ENCODE data around the gene C17orf75. TPM values are rescaled to one million over a fixed set of nuclear protein-coding genes. Genes with fewer than 3 reads are reported as not detected.

Gene C17orf75
- polyA plus RNA-seq, 4 donors: 9.6 to 21.8 (median 11.9) TPM

DNA sequence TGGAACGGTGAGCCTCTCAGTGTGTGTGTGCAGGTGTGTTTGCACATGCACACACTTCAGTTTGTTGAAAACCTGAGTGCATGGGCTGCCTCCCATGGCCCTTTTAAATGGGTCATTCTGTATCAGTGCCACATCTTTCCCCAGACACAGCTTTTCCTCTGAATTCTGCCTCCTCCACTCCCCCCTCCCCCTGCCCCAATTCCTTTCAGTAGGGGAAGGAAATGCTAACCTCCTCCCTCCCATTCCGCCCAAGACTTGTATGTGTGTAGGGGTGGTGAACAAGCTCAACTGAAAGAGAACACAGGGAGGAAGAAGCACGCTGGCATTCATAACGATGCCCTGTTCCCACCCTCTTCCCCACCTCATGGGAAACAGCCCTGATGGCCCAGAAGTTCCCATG, 34.3 kb downstream of the C17orf75 start:
- FAIRE-seq (no peak), DNase-seq (no peak)
- Histone ChIP-seq H3K36me3 (ENCODE audit: control insufficient read depth in 3 of 3, insufficient read depth in 2 of 3, low read depth in 1 of 3, low read length in 3 of 3) (no peaks in the 10 kb centered on the region), H3K4me3 (ENCODE audit: low read depth in 1 of 3, low read length in 3 of 3) (no peak overlapping the region), H3K9me3 (ENCODE audit: control insufficient read depth in 2 of 2, insufficient read depth in 1 of 2, low read depth in 1 of 2, low read length in 1 of 2) (no peaks in the 10 kb centered on the region), H3K27me3 (ENCODE audit: control insufficient read depth in 3 of 3, insufficient read depth in 3 of 3, low read length in 3 of 3) (peaks cover 0 to 8% (median 0%) of the 10 kb centered on the region in 3 donors), H3K4me1 (ENCODE audit: control insufficient read depth in 3 of 3, insufficient read depth in 2 of 3, low read depth in 1 of 3, low read length in 2 of 3) (no peaks in the 10 kb centered on the region), H3K27ac (ENCODE audit: low read depth in 1 of 3, low read length in 2 of 3) (no peak overlapping the region)
- 53 to 59% (median 54%) methylated on average over 4 of the region's 4 CpGs for WGBS, 3 donors

DNA sequence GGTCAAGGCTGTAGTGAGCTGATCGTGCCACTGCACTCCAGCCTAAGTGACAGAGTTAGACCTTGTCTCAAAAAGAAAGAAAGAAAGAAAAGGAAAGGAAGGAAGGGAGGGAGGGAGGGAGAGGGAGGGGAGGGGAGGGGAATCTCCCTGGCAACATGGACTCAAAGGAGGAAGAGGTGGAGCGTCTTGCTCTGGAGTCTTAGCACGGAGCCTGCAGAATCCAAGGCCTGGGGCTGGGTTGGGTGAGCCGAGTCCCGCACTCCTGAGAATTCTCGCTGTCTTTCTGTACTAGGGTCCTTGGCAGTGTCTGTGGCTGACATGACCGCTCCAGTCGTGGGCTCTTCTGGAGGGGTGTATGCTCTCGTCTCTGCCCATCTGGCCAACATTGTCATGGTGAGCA, 36.9 kb downstream of the C17orf75 start:
- DNase-seq (no peak), FAIRE-seq (no peak)
- H3K27ac ChIP-seq (ENCODE audit: low read depth in 1 of 3, low read length in 2 of 3): no peak overlapping the region
- H3K36me3 ChIP-seq (ENCODE audit: control insufficient read depth in 3 of 3, insufficient read depth in 2 of 3, low read depth in 1 of 3, low read length in 3 of 3): no peaks in the 10 kb centered on the region
- H3K9me3 ChIP-seq (ENCODE audit: control insufficient read depth in 2 of 2, insufficient read depth in 1 of 2, low read depth in 1 of 2, low read length in 1 of 2): no peaks in the 10 kb centered on the region
- H3K27me3 ChIP-seq (ENCODE audit: control insufficient read depth in 3 of 3, insufficient read depth in 3 of 3, low read length in 3 of 3): no peaks in the 10 kb centered on the region
- whole genome bisulfite sequencing, 3 donors: 82 to 88% (median 84%) methylated on average over 9 of the region's 9 CpGs
- no peak overlapping the region for H3K4me3 ChIP-seq (ENCODE audit: low read depth in 1 of 3, low read length in 3 of 3)
- no peaks in the 10 kb centered on the region for H3K4me1 ChIP-seq (ENCODE audit: control insufficient read depth in 3 of 3, insufficient read depth in 2 of 3, low read depth in 1 of 3, low read length in 2 of 3)

DNA sequence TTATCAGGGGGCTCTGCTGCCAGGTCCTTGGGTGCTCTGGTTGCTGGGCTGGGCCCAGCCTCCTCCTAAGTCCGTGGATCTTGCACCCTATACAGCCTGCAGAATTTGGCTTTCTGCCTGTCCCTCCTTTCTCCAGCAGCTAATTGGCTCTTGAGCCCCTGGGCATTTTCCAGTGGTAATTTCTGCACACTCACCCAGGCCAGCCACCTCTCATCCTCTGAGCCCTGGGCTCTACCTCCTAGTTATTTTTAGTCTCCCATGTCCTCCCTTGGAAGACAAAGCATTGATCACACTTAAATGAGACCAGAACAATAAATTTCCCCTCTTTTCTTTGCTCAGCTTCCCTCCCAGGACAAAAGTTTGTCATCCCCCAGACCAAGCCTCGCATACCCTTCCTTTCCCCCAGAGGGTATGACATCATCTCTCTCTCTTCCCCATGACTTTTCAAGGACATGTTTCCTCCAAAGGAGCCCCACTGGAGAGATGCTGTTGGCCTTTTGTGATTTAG, 38.1 kb downstream of the C17orf75 start:
- Histone ChIP-seq H3K36me3 (ENCODE audit: control insufficient read depth in 3 of 3, insufficient read depth in 2 of 3, low read depth in 1 of 3, low read length in 3 of 3) (no peaks in the 10 kb centered on the region), H3K4me3 (ENCODE audit: low read depth in 1 of 3, low read length in 3 of 3) (no peak overlapping the region), H3K9me3 (ENCODE audit: control insufficient read depth in 2 of 2, insufficient read depth in 1 of 2, low read depth in 1 of 2, low read length in 1 of 2) (no peaks in the 10 kb centered on the region), H3K4me1 (ENCODE audit: control insufficient read depth in 3 of 3, insufficient read depth in 2 of 3, low read depth in 1 of 3, low read length in 2 of 3) (no peaks in the 10 kb centered on the region), H3K27me3 (ENCODE audit: control insufficient read depth in 3 of 3, insufficient read depth in 3 of 3, low read length in 3 of 3) (no peaks in the 10 kb centered on the region), H3K27ac (ENCODE audit: low read depth in 1 of 3, low read length in 2 of 3) (no peak overlapping the region)
- DNase-seq (no peak), FAIRE-seq (no peak)
- WGBS, 3 donors: 49 to 53% (median 49%) methylated on average over 2 of the region's 2 CpGs

DNA sequence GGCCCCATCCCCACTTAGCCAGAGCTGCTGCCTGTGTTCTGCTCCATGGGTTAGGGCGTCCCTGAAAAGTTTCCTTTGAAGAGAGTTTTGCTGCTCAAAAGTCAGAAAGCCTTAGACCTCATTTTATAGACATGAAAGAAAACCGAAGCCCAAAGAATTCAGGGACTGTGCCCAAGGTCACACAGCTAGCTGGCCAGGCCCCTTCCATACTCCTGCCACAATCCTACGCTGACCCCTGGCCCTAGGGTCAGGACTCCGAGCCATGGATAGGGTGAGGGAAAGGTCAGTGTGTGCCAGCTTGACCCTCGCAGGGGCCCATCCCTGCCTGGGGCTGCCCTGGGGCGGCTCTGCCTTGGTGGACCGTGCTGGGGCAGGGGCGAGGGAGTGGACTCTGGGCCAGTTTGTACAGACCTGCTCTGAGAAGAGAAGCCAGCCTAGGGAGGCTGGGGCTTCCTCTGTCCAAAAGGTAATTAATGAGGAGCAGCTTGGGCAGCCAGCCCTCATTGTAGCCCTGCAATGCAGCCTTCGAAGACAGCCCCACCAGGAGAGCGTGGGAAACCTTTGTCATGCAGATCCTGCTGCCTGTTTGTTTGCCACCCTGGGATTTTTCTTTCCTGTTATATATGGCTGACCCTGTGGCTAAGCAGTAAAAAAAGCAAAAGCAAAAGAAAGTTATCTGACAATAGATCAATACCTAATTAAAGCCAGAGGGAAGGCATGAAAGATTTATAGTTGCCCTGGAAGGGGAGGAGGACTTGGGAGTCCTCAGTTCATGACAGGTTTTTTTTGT, 38.9 kb downstream of the C17orf75 start:
- DNase-seq (no peak), FAIRE-seq (no peak)
- no peak overlapping the region for H3K4me3 ChIP-seq (ENCODE audit: low read depth in 1 of 3, low read length in 3 of 3)
- H3K4me1 ChIP-seq (ENCODE audit: control insufficient read depth in 3 of 3, insufficient read depth in 2 of 3, low read depth in 1 of 3, low read length in 2 of 3): no peaks in the 10 kb centered on the region
- WGBS, 3 donors: 77 to 82% (median 79%) methylated on average over 10 of the region's 10 CpGs
- no peaks in the 10 kb centered on the region for H3K27me3 ChIP-seq (ENCODE audit: control insufficient read depth in 3 of 3, insufficient read depth in 3 of 3, low read length in 3 of 3)
- H3K36me3 ChIP-seq (ENCODE audit: control insufficient read depth in 3 of 3, insufficient read depth in 2 of 3, low read depth in 1 of 3, low read length in 3 of 3): no peaks in the 10 kb centered on the region
- no peaks in the 10 kb centered on the region for H3K9me3 ChIP-seq (ENCODE audit: control insufficient read depth in 2 of 2, insufficient read depth in 1 of 2, low read depth in 1 of 2, low read length in 1 of 2)
- H3K27ac ChIP-seq (ENCODE audit: low read depth in 1 of 3, low read length in 2 of 3): no peak overlapping the region

DNA sequence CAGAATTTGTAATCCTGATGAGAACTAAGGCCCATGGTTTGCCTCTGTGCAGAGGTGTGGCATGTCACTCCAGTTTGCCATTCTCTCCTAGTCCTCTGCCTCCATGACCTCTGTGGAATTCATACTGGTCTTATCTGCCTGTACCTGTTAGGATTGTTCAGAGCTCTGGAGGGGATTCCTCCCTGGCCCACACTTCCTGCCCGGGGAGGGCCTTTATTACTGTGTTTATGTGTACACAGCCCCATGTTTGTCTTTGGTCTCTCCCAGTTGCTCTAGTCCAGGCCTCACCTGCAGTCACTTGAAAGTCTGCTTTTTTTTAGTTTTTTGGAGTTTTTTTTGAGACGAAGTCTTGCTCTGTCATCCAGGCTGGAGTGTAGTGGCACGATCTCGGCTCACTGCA, 39.9 kb downstream of the C17orf75 start:
- Histone ChIP-seq H3K9me3 (ENCODE audit: control insufficient read depth in 2 of 2, insufficient read depth in 1 of 2, low read depth in 1 of 2, low read length in 1 of 2) (no peaks in the 10 kb centered on the region), H3K36me3 (ENCODE audit: control insufficient read depth in 3 of 3, insufficient read depth in 2 of 3, low read depth in 1 of 3, low read length in 3 of 3) (no peaks in the 10 kb centered on the region), H3K27ac (ENCODE audit: low read depth in 1 of 3, low read length in 2 of 3) (no peak overlapping the region), H3K4me3 (ENCODE audit: low read depth in 1 of 3, low read length in 3 of 3) (no peak overlapping the region), H3K27me3 (ENCODE audit: control insufficient read depth in 3 of 3, insufficient read depth in 3 of 3, low read length in 3 of 3) (no peaks in the 10 kb centered on the region), H3K4me1 (ENCODE audit: control insufficient read depth in 3 of 3, insufficient read depth in 2 of 3, low read depth in 1 of 3, low read length in 2 of 3) (no peaks in the 10 kb centered on the region)
- 61 to 80% (median 77%) methylated on average over 4 of the region's 4 CpGs for WGBS, 3 donors
- DNase-seq: no peak
- no peak for FAIRE-seq

DNA sequence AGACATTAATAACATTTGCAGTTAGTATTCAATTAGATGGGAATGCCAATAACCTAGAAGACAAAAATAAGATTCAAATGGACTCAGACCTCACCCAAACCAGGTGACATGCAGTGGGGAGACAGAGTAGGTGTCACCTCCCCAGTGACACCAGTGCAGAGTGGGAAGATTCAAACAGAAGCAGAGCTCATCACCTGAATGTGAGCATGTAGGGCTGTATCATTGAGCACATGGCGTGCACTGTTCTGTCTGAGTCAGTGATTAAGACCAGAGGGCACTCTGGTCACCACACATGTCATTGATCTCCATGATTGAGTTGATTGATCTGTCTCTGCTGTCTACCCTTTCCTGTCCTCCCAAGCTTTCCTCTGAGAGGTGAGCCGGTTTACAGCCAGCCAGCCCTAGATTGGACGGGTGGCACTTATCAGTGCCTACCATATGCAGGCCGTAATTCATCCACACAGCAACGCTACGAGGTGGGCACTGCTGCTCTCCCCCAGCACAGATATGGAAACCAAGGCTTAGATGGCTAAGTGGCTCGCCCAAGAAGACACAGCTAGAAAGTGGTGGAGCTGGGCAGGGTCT, 42.3 kb downstream of the C17orf75 start:
- Histone ChIP-seq H3K4me1 (ENCODE audit: control insufficient read depth in 3 of 3, insufficient read depth in 2 of 3, low read depth in 1 of 3, low read length in 2 of 3) (no peaks in the 10 kb centered on the region), H3K27ac (ENCODE audit: low read depth in 1 of 3, low read length in 2 of 3) (no peak overlapping the region), H3K9me3 (ENCODE audit: control insufficient read depth in 2 of 2, insufficient read depth in 1 of 2, low read depth in 1 of 2, low read length in 1 of 2) (no peaks in the 10 kb centered on the region), H3K4me3 (ENCODE audit: low read depth in 1 of 3, low read length in 3 of 3) (no peak overlapping the region), H3K27me3 (ENCODE audit: control insufficient read depth in 3 of 3, insufficient read depth in 3 of 3, low read length in 3 of 3) (no peaks in the 10 kb centered on the region), H3K36me3 (ENCODE audit: control insufficient read depth in 3 of 3, insufficient read depth in 2 of 3, low read depth in 1 of 3, low read length in 3 of 3) (no peaks in the 10 kb centered on the region)
- 88 to 92% (median 89%) methylated on average over 7 of the region's 7 CpGs for WGBS, 3 donors
- FAIRE-seq: no peak
- DNase-seq: no peak

DNA sequence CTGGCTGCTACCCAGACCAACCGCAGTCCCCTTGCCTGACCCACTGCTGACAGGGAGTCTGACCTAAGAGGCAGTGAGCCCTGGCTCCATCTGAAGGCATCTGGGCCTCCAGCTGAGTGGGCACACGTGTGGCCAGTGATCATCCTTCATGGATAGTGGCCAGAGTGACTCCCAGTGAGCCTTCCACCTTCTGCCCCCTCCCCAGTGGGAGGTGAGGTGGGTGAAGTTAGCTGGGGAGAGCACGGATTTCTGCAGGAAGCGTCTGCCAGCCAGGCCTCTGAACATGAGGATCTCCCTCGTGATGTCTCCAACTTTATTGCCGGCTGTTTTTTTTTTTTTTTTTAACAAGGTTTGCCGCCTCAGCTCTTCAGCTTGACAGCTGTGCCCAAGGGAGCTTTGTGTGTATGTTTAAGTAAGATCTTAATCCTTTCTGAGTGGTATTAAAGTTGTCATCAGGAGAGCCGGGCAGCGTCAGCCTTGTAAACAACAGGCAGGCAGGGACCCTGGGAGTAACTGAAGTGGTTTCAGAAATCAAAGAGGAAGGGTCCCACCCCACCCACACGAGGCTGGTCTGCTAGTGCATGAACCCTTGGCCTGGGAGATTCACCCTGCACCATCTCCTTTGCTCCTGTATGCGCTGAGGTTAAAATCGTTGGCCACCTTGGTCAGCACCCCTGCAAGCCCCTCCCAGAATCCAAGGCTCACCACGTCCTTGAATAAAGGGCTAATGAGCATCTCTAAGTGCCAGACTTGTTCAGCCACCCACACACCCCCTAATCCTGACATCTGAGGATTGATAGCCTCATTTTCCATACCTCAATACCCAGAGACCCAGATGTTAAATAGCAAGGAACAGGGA, 43.0 kb downstream of the C17orf75 start:
- FAIRE-seq: no peak
- Histone ChIP-seq H3K9me3 (ENCODE audit: control insufficient read depth in 2 of 2, insufficient read depth in 1 of 2, low read depth in 1 of 2, low read length in 1 of 2) (no peaks in the 10 kb centered on the region), H3K27me3 (ENCODE audit: control insufficient read depth in 3 of 3, insufficient read depth in 3 of 3, low read length in 3 of 3) (no peaks in the 10 kb centered on the region), H3K36me3 (ENCODE audit: control insufficient read depth in 3 of 3, insufficient read depth in 2 of 3, low read depth in 1 of 3, low read length in 3 of 3) (no peaks in the 10 kb centered on the region), H3K27ac (ENCODE audit: low read depth in 1 of 3, low read length in 2 of 3) (no peak overlapping the region), H3K4me3 (ENCODE audit: low read depth in 1 of 3, low read length in 3 of 3) (no peak overlapping the region), H3K4me1 (ENCODE audit: control insufficient read depth in 3 of 3, insufficient read depth in 2 of 3, low read depth in 1 of 3, low read length in 2 of 3) (no peaks in the 10 kb centered on the region)
- 45 to 53% (median 48%) methylated on average over 13 of the region's 13 CpGs for WGBS, 3 donors
- peak in 1 of 2 donors; percentile 63 for DNase-seq

DNA sequence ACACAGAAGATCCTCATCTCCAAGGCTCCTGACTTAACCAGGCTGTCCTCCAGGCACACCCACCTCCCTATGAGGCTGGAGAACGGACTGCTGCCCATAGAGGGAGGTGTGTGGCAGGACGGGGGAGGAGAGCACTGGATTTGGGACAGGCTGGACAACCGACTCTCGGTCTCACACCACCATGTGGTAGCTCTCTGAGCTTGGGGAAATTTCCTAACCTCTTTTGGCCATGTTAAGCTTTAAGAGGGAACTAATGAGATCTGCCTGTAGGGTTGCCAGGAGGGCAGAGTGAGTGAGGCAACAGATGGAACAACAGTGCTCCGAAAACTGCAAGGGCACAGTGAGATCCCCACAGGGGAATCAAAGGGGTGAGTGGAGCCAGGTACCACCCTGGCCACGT, 43.7 kb downstream of the C17orf75 start:
- H3K4me3 ChIP-seq (ENCODE audit: low read depth in 1 of 3, low read length in 3 of 3): no peak overlapping the region
- no peak for DNase-seq
- FAIRE-seq: no peak
- H3K36me3 ChIP-seq (ENCODE audit: control insufficient read depth in 3 of 3, insufficient read depth in 2 of 3, low read depth in 1 of 3, low read length in 3 of 3): no peaks in the 10 kb centered on the region
- H3K4me1 ChIP-seq (ENCODE audit: control insufficient read depth in 3 of 3, insufficient read depth in 2 of 3, low read depth in 1 of 3, low read length in 2 of 3): no peaks in the 10 kb centered on the region
- H3K9me3 ChIP-seq (ENCODE audit: control insufficient read depth in 2 of 2, insufficient read depth in 1 of 2, low read depth in 1 of 2, low read length in 1 of 2): no peaks in the 10 kb centered on the region
- WGBS, 3 donors: 76 to 85% (median 81%) methylated on average over 6 of the region's 6 CpGs
- no peaks in the 10 kb centered on the region for H3K27me3 ChIP-seq (ENCODE audit: control insufficient read depth in 3 of 3, insufficient read depth in 3 of 3, low read length in 3 of 3)
- H3K27ac ChIP-seq (ENCODE audit: low read depth in 1 of 3, low read length in 2 of 3): no peak overlapping the region

All from small intestine (tissue), 7 donors.